Measurements from ENCODE around the gene ATP8B3.

Gene ATP8B3

DNA sequence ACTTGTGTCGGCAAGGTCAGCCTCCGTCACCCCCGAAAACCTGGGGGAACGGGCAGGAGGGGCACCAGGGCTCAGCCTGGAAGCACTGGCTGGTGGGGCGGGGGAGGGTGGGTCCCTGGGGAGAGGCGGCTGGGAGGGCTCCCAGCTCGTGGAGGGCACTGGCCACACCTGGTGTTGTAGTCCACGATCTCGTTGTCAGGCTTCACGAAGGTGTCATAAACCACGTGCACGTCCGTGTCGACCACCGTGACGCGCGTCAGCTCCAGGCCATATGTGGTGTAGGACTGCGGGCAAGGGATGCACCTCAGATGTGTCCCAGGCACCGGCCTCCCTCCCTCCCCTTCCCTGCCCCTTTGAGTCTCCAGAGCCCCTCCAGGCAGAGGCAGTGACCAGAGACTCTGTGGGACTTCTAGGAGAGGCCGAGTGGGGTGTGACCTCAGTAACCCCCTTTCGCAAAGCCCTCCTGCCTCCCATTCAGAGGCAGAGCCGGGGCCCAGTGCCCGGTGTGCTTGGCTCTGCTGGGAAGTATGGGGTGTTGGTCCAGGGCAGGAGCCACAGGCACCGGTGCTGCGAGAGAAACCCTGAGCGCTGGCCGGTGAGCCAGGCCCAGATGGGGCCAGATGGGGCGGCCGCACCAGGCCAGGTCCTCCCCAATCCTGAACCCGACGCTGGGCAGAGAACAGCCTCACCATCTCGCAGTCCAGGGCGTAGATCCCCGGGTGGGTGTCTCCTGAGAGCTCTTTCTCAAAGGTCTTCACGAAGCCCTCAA, 4.6 kb upstream of the ATP8B3 start:
- Histone ChIP-seq H3K9me3 (ENCODE audit: control insufficient read depth, low read depth, low read length) (no peaks in the 10 kb centered on the region), H3K27me3 (ENCODE audit: control insufficient read depth, insufficient read depth, low read length) (no peaks in the 10 kb centered on the region), H3K36me3 (ENCODE audit: control insufficient read depth, low read depth, low read length) (peaks cover 18% of the 10 kb centered on the region), H3K27ac (ENCODE audit: low read length) (no peak overlapping the region), H3K4me1 (ENCODE audit: control insufficient read depth, low read depth, low read length) (no peaks in the 10 kb centered on the region), H3K9ac (ENCODE audit: low read length) (no peak overlapping the region), H3K4me3 (ENCODE audit: low read length) (no peak overlapping the region)

GRCh38 chr19:1815605-1816529, 3.8 kb upstream of the ATP8B3 start:
- Histone ChIP-seq H3K36me3 (ENCODE audit: control insufficient read depth, low read depth, low read length) (peaks cover 15% of the 10 kb centered on the region), H3K4me3 (ENCODE audit: low read length) (no peak overlapping the region), H3K9ac (ENCODE audit: low read length) (no peak overlapping the region), H3K9me3 (ENCODE audit: control insufficient read depth, low read depth, low read length) (no peaks in the 10 kb centered on the region), H3K27ac (ENCODE audit: low read length) (no peak overlapping the region), H3K27me3 (ENCODE audit: control insufficient read depth, insufficient read depth, low read length) (peaks cover 8% of the 10 kb centered on the region), H3K4me1 (ENCODE audit: control insufficient read depth, low read depth, low read length) (no peaks in the 10 kb centered on the region)

DNA sequence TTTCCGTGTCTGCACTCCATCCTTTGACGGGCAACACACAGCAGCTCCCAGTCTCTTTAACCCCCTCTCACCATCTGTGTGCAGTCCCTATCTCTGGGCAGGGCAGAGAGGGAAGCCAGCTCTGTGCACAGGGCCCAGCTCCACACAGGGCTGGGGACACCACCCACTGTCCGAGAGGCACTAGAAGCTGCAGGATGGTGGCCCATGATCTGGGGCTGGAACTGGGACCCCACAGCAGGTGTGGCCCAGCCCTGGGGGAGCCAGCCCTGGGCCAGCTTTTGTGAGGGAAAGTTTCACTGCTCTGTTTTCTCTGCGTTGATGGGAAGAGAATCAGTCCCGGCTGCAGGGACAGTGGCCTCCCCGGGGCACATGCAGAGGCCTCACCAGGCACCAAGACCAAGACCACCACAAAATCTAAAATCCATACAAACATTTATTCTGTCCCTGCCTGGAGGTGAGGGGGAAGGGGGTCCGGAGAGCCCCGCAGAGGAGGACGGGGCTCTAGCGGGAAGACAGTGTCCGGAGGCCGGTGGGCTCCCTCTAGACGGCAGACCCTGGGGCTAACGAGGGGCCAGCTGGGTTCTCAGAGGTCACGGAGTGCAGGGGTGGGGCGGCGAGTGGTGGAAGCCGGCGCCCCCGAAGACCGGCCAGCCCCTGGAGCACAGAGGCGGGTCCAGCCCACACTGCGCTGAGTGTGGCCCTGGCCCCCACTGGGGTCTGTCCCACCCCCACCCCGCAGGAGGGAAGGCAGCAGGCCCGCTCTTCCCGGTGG, 2.9 kb upstream of the ATP8B3 start:
- no peak overlapping the region for H3K4me3 ChIP-seq (ENCODE audit: low read length)
- no peaks in the 10 kb centered on the region for H3K4me1 ChIP-seq (ENCODE audit: control insufficient read depth, low read depth, low read length)
- peaks cover 8% of the 10 kb centered on the region for H3K27me3 ChIP-seq (ENCODE audit: control insufficient read depth, insufficient read depth, low read length)
- H3K9ac ChIP-seq (ENCODE audit: low read length): no peak overlapping the region
- H3K9me3 ChIP-seq (ENCODE audit: control insufficient read depth, low read depth, low read length): no peaks in the 10 kb centered on the region
- H3K36me3 ChIP-seq (ENCODE audit: control insufficient read depth, low read depth, low read length): peaks cover 13% of the 10 kb centered on the region
- no peak overlapping the region for H3K27ac ChIP-seq (ENCODE audit: low read length)

DNA sequence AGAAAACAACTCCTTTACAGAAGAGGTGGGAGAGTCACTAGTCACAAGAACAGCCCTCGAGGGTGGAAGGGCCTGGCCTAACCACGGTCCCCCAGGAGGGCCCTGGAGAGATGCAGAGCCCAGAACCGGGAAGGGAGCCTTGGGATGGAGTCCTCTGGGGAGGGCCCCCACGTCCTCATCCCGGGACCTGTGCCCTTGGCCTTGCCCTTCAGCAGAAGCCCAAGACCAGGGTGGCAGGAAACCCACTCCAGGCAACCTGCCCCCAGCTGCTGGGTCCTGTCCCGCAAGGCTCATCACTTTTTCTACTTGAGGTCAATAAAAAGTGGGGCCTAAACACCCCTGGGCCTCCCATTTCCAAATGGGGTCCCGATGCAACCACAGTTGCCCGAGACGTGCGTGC, 2.3 kb upstream of the ATP8B3 start:
- H3K27ac ChIP-seq (ENCODE audit: low read length): no peak overlapping the region
- H3K9ac ChIP-seq (ENCODE audit: low read length): no peak overlapping the region
- peaks cover 9% of the 10 kb centered on the region for H3K36me3 ChIP-seq (ENCODE audit: control insufficient read depth, low read depth, low read length)
- no peaks in the 10 kb centered on the region for H3K4me1 ChIP-seq (ENCODE audit: control insufficient read depth, low read depth, low read length)
- H3K27me3 ChIP-seq (ENCODE audit: control insufficient read depth, insufficient read depth, low read length): peaks cover 8% of the 10 kb centered on the region
- no peak overlapping the region for H3K4me3 ChIP-seq (ENCODE audit: low read length)
- H3K9me3 ChIP-seq (ENCODE audit: control insufficient read depth, low read depth, low read length): no peaks in the 10 kb centered on the region

DNA sequence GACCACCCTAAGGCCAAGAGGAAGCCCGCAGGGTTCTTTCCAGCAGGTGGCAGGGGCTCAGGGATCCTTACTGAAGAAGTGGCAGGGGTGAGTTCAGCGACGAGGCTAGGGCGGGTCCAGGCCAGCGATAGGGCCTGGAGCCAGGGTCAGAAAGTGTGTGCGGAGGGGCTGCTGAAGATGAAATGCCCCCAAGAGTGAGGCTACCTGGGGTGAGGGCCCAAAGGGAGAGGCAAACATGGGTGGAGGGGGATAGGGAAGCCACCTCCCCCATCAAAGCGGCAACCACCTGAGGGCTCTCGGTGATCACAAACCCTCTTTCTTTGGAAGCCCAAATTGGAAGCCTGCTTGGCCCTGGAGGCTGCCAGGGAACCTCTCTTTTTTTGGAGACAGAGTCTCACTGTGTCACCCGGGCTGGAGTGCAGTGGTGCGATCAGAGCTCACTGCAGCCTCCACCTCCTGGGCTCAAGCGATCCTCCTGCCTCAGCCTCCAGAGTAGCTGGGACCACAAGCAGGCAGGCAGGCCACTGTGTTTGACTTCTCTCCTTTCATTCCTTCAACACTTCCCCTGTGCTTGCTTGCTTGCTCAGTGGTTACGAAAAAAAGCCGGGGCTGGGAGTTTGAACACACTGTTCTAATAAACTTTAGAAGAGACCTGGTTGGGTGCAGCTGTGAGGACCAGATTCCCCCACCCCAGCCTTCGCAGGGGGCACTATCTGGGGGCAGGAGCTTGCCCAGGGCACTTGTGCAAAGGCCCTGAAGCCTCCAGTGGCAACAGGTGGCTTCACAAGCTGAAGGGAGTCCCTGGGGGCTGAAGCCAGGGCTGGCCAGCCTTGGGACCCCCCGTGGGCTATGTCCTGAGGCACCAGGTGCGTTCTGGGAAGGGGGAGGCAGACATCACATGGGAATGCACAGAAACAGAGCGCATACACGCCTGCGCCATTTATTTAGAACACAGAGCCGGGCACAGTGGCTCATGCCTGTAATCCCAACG, 1.4 kb upstream of the ATP8B3 start:
- no peak overlapping the region for H3K27ac ChIP-seq (ENCODE audit: low read length)
- peak overlapping the region; percentile 2 for H3K9ac ChIP-seq (ENCODE audit: low read length)
- H3K4me1 ChIP-seq (ENCODE audit: control insufficient read depth, low read depth, low read length): no peaks in the 10 kb centered on the region
- H3K36me3 ChIP-seq (ENCODE audit: control insufficient read depth, low read depth, low read length): peaks cover 9% of the 10 kb centered on the region
- H3K27me3 ChIP-seq (ENCODE audit: control insufficient read depth, insufficient read depth, low read length): peaks cover 8% of the 10 kb centered on the region
- H3K4me3 ChIP-seq (ENCODE audit: low read length): peak overlapping the region; percentile 55
- H3K9me3 ChIP-seq (ENCODE audit: control insufficient read depth, low read depth, low read length): no peaks in the 10 kb centered on the region

- Histone ChIP-seq H3K4me1 (ENCODE audit: control insufficient read depth, low read depth, low read length) (no peaks in the 10 kb centered on the region), H3K36me3 (ENCODE audit: control insufficient read depth, low read depth, low read length) (peaks cover 9% of the 10 kb centered on the region), H3K9me3 (ENCODE audit: control insufficient read depth, low read depth, low read length) (no peaks in the 10 kb centered on the region), H3K4me3 (ENCODE audit: low read length) (peak overlapping the region; percentile 55), H3K9ac (ENCODE audit: low read length) (peak overlapping the region; percentile 2), H3K27ac (ENCODE audit: low read length) (no peak overlapping the region), H3K27me3 (ENCODE audit: control insufficient read depth, insufficient read depth, low read length) (peaks cover 8% of the 10 kb centered on the region)
These were observed 533 bp upstream of the ATP8B3 start for GRCh38 chr19:1812426-1813191.

- Histone ChIP-seq H3K27me3 (ENCODE audit: control insufficient read depth, insufficient read depth, low read length) (peaks cover 8% of the 10 kb centered on the region), H3K4me1 (ENCODE audit: control insufficient read depth, low read depth, low read length) (no peaks in the 10 kb centered on the region), H3K9me3 (ENCODE audit: control insufficient read depth, low read depth, low read length) (no peaks in the 10 kb centered on the region), H3K9ac (ENCODE audit: low read length) (no peak overlapping the region), H3K27ac (ENCODE audit: low read length) (no peak overlapping the region), H3K36me3 (ENCODE audit: control insufficient read depth, low read depth, low read length) (peaks cover 3% of the 10 kb centered on the region), H3K4me3 (ENCODE audit: low read length) (peak overlapping the region; percentile 21)
These were observed 593 bp downstream of the ATP8B3 start for GRCh38 chr19:1811472-1811894.

DNA sequence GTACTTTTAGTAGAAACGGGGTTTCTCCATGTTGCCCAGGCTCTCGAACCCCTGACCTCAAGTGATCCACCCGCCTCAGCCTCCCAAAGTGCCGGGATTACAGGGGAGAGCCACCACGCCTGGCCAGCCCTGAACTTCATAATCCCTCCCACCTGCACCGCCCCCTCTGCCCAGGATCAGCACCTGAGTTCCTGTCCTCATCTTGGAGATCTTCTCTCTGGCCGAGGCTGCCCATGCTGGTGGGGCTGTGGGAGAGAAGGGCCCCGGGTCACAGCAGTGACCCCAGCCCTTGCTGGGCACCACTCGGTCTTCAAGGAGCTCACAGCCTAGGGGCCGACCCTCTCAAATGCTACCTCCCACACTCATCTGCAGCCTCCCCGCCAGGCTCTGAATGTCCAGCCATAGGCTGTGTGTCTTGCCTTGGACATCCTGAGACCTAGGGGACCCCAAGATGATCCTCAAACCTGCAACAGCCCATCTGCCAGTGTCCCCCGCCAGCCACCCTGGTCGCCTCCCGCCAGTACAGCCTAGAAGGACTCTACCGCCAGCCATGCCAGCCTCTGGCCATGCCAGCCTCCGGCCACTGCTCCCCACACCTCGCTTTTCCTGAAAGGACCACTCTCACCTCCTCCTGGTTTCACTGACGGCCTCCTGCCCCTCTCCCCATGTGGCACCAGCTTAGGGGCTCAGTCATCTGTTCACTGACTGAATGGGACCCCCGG, 1.5 kb downstream of the ATP8B3 start:
- Histone ChIP-seq H3K9ac (ENCODE audit: low read length) (no peak overlapping the region), H3K4me1 (ENCODE audit: control insufficient read depth, low read depth, low read length) (no peaks in the 10 kb centered on the region), H3K4me3 (ENCODE audit: low read length) (no peak overlapping the region), H3K9me3 (ENCODE audit: control insufficient read depth, low read depth, low read length) (no peaks in the 10 kb centered on the region), H3K27me3 (ENCODE audit: control insufficient read depth, insufficient read depth, low read length) (peaks cover 8% of the 10 kb centered on the region), H3K36me3 (ENCODE audit: control insufficient read depth, low read depth, low read length) (no peaks in the 10 kb centered on the region), H3K27ac (ENCODE audit: low read length) (no peak overlapping the region)

DNA sequence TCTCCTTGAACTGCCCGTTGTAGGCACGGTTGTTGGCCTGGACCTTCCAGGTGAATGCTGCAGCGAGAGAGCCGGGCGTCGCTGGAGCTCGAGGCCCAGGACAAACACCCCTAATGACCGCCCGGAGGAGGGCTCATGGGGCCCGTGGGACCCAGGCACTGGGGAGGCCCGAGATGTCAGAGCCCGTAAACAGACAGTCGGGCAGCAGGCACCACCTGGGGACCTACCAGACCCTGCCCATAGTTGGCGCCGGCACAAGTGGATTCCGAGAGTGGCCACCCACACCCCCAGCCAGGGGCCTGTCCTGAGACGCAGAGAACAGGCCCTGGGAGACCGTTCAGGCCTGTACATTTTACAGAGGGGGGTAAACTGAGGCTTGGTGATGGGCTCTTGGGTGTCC, 2.4 kb downstream of the ATP8B3 start:
- Histone ChIP-seq H3K36me3 (ENCODE audit: control insufficient read depth, low read depth, low read length) (no peaks in the 10 kb centered on the region), H3K4me1 (ENCODE audit: control insufficient read depth, low read depth, low read length) (no peaks in the 10 kb centered on the region), H3K27ac (ENCODE audit: low read length) (no peak overlapping the region), H3K27me3 (ENCODE audit: control insufficient read depth, insufficient read depth, low read length) (peaks cover 8% of the 10 kb centered on the region), H3K4me3 (ENCODE audit: low read length) (no peak overlapping the region), H3K9me3 (ENCODE audit: control insufficient read depth, low read depth, low read length) (no peaks in the 10 kb centered on the region), H3K9ac (ENCODE audit: low read length) (no peak overlapping the region)

DNA sequence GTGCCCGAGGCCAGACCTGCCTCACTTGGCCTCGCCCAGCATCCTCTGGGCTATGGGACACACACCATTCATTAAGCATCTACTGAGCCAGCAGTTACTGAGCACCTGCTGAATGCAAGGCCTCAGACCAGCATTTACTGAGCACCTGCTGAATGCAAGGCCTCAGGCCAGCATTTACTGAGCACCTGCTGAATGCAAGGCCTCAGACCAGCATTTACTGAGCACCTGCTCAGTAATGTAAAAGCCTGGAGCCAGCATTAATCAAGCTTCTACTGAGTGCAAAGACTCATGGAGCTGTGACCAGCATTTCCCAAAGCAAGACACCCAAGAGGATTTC, 3.7 kb downstream of the ATP8B3 start:
- H3K4me1 ChIP-seq (ENCODE audit: control insufficient read depth, low read depth, low read length): no peaks in the 10 kb centered on the region
- H3K36me3 ChIP-seq (ENCODE audit: control insufficient read depth, low read depth, low read length): no peaks in the 10 kb centered on the region
- no peaks in the 10 kb centered on the region for H3K9me3 ChIP-seq (ENCODE audit: control insufficient read depth, low read depth, low read length)
- no peak overlapping the region for H3K9ac ChIP-seq (ENCODE audit: low read length)
- no peak overlapping the region for H3K27ac ChIP-seq (ENCODE audit: low read length)
- no peak overlapping the region for H3K4me3 ChIP-seq (ENCODE audit: low read length)
- H3K27me3 ChIP-seq (ENCODE audit: control insufficient read depth, insufficient read depth, low read length): peaks cover 8% of the 10 kb centered on the region

Data from iPS-18a (cell line).